ENCODE measurements around the gene GNPTAB. TPM values are rescaled to one million over a fixed set of nuclear protein-coding genes. Genes with fewer than 3 reads are reported as not detected.

Gene GNPTAB
- polyA plus RNA-seq, 2 of the 4 experiments (the other 2 are of a cell fraction): 20.3 to 29.3 TPM

- TF ChIP-seq MYC (IDR thresholded peaks at IDR 0.05; ENCODE audit: borderline replicate concordance, low read length) (no peak), JUNB (IDR thresholded peaks at IDR 0.05) (no peak), MAFK (IDR thresholded peaks at IDR 0.05; ENCODE audit: partially characterized antibody) (no peak)
These were observed 45.1 kb downstream of the GNPTAB start (continued) for GRCh38 chr12:101785671-101786070.

- TF ChIP-seq SREBF2 (IDR thresholded peaks at IDR 0.05): no peak
- ChIA-PET CTCF (interaction anchor here (0.6 to 2.4 kb wide), 3 partner anchors 12 to 1815 kb away, joined by 3 to 22 read pairs (median 5); no protein-coding TSS in a partner anchor), POLR2A (no interaction called here)
- 75% methylated on average over 1 of the region's 1 CpG for WGBS (ENCODE audit: missing lambda C conversion rate)
- FAIRE-seq: no peak
- Histone ChIP-seq H3K9me3 (no peaks in the 10 kb centered on the region), H3K4me2 (no peak overlapping the region), H3K4me1 (no peaks in the 10 kb centered on the region), H3K4me3 (no peak overlapping the region), H3K27ac (no peak overlapping the region)
- ATAC-seq: no peak
- DNase-seq (ENCODE audit: low read depth in 1 of 2, low spot score in 1 of 2): no peak
These were observed 46.4 kb downstream of the GNPTAB start for GRCh38 chr12:101784376-101784775.

GRCh38 chr12:101783838-101784237, 46.9 kb downstream of the GNPTAB start:
- no peaks in the 10 kb centered on the region for H3K4me1 ChIP-seq
- TF ChIP-seq BHLHE40 (IDR thresholded peaks at IDR 0.05; ENCODE audit: low read depth, low read length) (no peak), EHMT2 (IDR thresholded peaks at IDR 0.05; ENCODE audit: low read depth) (no peak), POLR2AphosphoS2 (conservative IDR thresholded peaks at IDR 0.05; ENCODE audit: low read length) (no peak), CTCF (IDR thresholded peaks at IDR 0.05) (no peak), JUN (IDR thresholded peaks at IDR 0.05) (no peak), POLR2A (IDR thresholded peaks at IDR 0.05; ENCODE audit: low read length) (no peak), ZSCAN20 (CRISPR knock-in tag; IDR thresholded peaks at IDR 0.05) (no peak), ESRRA (IDR thresholded peaks at IDR 0.05; ENCODE audit: borderline replicate concordance, low read length) (no peak), HES2 (IDR thresholded peaks at IDR 0.05) (no peak), TP53 (CRISPR knock-in tag; IDR thresholded peaks at IDR 0.05) (no peak)
- no peaks in the 10 kb centered on the region for H3K9me3 ChIP-seq
- H3K4me3 ChIP-seq: no peak overlapping the region
- H3K27ac ChIP-seq: no peak overlapping the region
- ATAC-seq (no peak), DNase-seq (ENCODE audit: low read depth in 1 of 2, low spot score in 1 of 2) (no peak), FAIRE-seq (no peak)
- no peak overlapping the region for H3K4me2 ChIP-seq
- WGBS (ENCODE audit: missing lambda C conversion rate): 94% methylated on average over 2 of the region's 2 CpGs
- CTCF ChIA-PET: interaction anchor here (1.5 to 2.4 kb wide), 2 partner anchors 11 to 46 kb away, joined by 5 to 22 read pairs; no protein-coding TSS in a partner anchor
- POLR2A ChIA-PET: no interaction called here

GRCh38 chr12:101783150-101783549, 47.6 kb downstream of the GNPTAB start:
- FAIRE-seq: no peak
- POLR2A ChIA-PET: no interaction called here

More at GRCh38 chr12:101783150-101783549, 47.6 kb downstream of the GNPTAB start:
- Histone ChIP-seq H3K4me1 (no peaks in the 10 kb centered on the region), H3K4me2 (no peak overlapping the region), H3K27ac (no peak overlapping the region), H3K4me3 (no peak overlapping the region), H3K9me3 (no peaks in the 10 kb centered on the region)
- 96% methylated on average over 2 of the region's 2 CpGs for WGBS (ENCODE audit: missing lambda C conversion rate)
- ATAC-seq (no peak), DNase-seq (ENCODE audit: low read depth in 1 of 2, low spot score in 1 of 2) (no peak)
- TF ChIP-seq RARB (CRISPR knock-in tag; IDR thresholded peaks at IDR 0.05) (no peak), EP300 (IDR thresholded peaks at IDR 0.05) (no peak), MAFK (IDR thresholded peaks at IDR 0.05; ENCODE audit: partially characterized antibody) (no peak), SREBF2 (IDR thresholded peaks at IDR 0.05) (no peak), MAX (IDR thresholded peaks at IDR 0.05) (no peak), ZC3H11A (IDR thresholded peaks at IDR 0.05) (no peak), FOXS1 (CRISPR knock-in tag; IDR thresholded peaks at IDR 0.05) (no peak), PBX3 (IDR thresholded peaks at IDR 0.05) (no peak), MAZ (IDR thresholded peaks at IDR 0.05; ENCODE audit: borderline replicate concordance, low read depth, low read length) (no peak), REST (IDR thresholded peaks at IDR 0.05) (no peak), HMGXB4 (CRISPR knock-in tag; IDR thresholded peaks at IDR 0.05; ENCODE audit: borderline replicate concordance) (no peak)
- CTCF ChIA-PET: interaction anchor here (2.4 kb wide), 1 partner anchor 10 kb away, joined by 22 read pairs; no protein-coding TSS in a partner anchor

All from A549 (cell line).